ENCODE data around the gene NPRL2.

Gene NPRL2

DNA sequence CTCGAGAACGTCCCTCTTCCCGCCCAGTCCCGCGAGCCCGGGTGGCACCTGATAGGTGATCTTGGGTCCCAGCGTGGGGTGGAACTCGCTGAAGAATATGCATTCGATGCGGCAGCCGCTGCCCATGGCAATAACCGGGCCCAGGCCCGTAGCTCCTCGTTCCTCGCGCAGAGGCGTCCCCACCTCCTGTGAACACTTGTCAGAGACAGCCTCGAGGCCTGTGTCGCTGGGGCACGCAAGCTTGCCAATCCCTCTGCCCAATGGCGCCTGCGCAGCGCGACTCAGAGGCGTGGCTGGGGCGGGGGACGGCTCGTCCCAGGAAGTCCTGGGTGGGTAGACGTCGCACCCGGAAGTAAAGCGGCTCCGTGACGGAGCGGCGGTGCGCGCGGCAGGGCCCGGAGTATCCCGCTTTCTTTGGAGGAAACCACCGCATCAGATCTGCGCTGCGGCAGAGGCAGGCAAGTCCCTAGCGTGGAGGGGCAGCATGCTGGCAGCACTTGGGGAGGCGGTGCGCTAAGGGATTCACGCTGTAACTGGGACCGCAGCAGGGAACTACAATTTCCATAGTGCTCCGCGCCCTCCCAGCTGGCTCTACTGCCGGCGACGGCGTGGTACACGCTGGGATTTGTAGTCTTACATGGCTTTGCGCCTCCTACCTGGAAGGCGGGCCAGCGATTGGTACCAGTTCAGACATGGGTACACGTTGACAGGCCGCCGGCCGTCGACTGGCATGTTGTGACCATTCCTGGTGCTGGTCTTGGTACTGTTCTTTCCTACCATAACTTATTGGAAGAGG, at the start of gene NPRL2, which contains the start of gene CYB561D2:
NPRL2 (minus strand) TSS at position 249 of the 796 bp plus-strand sequence; CDS start at position 126, 123 bp downstream.
CYB561D2 (plus strand) TSS at position 336 of the 796 bp plus-strand sequence. CDS start 572 bp downstream, outside the sequence.
- peak; percentile 89 for DNase-seq

DNA sequence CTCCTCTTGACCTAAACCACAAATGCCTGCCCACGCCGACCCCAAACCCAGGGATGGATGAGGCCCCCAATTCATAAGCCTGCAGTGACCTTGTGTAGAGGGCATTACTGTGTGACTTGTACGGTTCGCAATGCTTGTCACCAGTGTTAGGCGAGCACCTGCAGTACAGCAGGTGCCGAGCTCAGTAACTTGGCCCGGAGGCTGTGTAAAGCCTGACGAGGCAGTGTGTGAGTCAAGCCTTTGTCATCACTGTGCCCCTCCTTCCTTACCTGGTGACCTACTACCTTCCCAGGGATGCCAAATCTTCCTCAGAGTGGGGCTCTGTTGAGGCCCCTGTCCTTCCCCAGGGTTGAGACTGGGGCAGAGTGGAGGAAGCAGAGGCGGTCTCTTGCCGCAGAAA, 45.9 kb upstream of the NPRL2 start:
- DNase-seq, result no peak

DNA sequence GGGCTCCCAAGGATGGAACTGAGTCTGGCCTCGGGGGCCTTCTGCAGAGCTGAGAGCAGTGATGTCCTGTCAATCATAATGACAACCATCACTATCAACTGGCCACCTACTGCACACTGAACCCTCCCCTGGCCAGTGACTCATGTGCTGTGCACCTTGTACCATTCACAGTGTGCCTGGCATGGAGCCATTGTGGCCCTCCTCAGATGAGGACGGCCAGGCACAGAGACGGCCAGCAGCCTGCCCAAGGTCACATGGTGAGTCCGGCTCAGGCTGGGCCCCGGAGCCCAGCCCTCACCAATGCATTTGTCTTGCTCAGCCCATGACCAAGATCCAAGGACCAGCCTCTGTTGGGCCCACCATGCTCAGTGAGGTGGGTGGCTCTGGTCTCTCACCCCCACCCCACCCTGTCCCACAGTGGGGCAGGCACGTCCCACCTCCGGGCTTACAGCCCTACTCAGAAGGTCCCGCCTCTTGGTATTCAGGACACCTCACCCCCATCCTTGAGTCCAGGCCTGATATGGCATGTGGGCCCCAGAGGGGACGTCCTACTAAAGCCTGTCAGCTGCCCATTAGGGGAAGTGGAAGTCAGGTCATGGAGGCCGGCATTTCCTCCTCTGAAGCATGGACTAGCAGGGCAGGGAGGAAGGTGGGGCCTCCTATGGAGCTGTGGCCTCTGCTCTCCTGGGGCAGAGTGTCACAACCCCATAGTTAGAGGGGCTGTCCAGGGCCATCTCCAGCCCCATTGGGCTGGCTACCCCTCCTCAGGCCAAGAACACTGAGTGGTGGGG, 44.7 kb upstream of the NPRL2 start:
- DNase-seq, result no peak

DNA sequence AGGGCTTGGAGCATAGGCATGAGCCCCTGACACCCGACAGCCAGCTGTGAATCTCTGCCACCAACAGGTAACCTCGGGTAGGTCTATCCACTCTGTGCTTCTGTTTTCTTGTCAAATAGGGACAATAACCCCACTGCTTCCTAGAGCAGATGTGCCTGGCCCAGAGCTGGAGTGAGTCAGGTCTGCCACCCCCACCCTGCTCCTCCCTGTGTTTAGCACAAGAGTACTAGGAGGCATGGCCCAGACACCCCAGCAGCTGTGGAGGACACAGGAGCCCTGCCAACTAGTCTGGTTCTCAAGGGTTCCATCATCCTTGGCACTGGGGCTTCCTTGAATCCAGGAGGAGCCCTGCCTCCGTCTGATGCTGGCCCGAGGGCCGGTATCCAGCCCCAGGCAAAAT, 42.5 kb upstream of the NPRL2 start:
- no peak for DNase-seq

DNA sequence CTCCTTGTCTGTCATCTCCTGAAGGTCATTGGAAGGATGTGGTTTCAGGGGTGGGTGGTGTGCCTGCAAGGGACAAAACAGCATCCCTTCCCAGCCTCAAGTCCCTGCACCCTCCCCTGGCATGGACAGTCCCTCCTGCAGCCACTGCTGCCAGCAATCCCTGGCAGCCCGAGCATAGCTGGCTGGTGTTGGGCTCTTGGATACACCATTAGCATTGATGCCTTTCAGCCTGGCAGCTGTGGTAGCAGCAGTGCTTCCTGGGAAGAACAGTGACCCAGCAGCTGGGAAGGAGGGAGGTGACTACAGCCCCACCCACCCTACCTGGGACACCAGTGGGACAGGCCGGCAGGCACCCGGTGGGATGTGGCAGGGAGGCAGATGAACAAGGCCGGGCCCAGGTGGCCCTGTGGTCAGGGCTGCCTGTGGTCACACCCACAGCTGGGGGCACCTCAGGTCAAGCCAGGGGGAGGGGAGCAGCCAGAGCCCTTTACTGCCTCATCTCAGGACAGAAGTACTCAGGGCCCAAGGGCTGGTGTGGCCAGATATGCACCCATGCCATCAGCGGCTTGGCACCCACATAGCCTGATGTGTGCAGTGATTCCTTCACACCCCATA, 41.6 kb upstream of the NPRL2 start:
- no peak for DNase-seq

DNA sequence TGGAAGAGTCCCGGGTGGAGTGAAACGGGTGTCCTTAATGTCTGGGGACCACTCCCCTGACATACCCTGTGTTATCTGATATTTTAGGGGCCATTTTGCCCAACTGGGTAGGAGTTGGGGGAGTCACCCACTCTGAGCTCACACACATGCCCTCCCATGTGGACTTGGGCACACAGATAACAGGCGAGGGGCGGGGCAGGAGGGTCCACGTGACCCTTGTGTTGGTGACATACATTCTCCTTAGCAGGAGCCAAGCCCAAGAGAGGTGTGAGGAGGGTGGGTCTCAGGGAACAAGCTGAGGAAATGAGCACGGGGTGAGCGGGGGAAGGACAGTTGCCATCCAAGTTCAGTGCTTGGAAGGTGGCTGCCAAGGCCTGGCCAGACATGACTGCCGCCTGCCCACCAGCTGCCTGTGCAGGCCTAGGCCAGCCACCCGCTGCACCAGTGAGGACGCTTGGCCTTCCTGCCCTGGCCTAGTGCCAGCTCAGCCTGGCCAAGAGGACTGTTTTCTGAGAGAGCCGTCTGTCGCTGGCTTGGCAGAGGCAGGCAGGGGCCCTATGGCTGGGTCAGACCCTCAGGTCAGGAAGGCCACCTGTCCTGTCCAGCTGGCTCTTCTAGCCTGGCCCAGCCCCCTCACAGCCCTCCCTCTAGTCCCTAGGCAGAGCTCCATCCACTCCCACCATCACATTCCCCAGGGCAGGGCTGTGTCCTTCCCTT, 40.1 kb upstream of the NPRL2 start:
- DNase-seq, result no peak

DNA sequence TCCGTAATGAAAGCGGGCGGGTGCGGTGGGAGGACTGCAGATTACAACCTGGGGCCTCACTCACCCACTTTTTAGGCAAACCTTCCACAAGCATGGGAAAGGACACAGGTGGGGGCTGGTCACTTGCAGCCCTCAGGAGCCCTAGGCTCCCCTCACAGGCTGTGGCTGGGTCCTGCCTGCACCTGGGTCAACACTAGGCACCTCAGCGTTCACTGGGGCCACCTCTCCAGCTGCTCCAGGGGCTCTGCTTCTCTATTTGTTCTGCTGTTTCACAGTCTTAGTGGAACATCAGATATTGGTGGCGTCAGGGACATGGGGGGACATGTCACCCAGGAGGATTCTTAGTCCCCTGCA, 38.8 kb upstream of the NPRL2 start:
- DNase-seq, result no peak

DNA sequence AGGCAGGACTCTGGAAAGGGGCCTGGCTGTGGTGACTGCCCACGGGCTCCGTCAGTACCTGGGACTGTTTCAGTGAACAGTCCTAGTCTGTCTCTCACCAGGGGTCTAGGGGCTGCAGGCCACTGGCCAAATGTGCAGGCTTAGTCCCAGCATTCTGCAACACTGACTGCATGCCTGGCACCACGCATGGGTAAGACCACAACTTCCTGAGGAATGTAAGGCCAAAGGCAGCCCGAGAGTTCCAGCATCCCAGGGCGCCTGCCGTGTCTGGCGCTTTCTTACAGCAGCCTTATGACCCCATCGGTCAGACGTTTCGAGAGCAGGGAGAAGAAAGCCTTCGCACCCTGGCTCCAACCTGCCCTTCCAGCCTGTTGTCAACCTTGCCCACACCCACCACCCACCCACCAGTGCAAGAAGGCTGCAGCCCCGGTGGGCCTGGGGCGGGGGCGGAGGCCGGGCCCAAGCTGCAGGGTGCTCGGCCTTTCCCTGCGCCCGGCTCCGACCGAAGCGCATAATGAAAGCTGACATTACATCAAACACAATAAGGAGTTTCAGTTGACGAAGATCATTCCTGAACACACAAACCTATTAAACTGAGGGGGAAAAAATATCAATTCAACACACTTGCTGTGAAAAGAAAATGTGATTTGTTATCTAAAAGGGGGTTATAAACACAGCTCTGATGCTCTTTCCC, 38.3 kb upstream of the NPRL2 start:
- no peak for DNase-seq

DNA sequence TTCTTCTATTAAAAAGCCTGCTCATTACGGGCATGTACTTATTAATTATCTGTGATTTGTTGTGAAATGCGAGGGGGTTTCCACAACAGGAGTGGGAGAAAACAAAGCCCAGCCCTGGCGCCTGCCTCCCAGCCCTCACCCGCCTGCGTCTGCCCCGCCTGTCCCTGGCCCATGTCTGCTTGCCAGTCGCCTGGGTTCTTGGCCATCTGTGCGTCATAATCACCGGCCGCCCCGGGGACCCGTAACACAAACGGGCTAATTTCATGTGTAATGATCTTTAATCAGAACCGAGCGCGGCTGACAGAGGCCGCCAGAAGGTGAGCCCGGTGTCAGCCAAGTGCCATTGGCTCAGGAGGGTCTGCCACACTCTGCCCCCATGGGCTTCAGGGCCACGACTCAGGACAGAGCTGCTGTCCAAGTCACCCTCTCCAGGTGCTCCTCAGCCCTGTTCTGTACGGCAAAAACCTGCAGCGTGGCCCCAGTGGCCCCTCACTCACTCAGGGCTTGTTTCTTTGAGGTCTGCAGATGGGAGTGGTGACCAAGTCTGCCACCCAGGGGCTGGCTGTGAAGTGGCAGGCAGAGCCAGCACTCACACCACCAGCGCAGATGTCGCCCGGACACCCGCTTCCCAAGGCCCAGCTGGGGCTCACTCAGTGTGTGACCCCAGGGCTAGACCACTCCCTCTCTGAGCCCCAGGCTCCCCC, 37.6 kb upstream of the NPRL2 start:
- DNase-seq, result no peak

DNA sequence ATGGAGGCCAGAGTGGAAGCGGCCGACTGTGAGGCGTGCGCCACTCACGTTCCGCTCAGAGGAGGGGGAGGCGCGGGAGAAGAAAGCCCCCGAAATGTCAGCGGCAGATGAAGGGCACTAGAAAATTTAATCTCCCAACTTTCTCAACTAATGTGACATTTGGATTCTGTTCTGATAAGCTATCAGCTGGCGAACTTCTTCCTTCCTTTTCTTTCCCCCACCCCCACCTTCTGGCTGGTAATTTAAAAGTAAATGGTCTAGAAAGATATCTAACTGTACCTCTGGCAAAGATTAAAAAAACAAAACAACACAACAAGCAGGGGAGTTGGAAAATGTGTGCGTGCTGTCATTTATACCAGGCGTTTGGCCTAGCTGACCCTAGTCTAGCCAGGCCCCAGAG, 35.2 kb upstream of the NPRL2 start:
- no peak for DNase-seq

DNA sequence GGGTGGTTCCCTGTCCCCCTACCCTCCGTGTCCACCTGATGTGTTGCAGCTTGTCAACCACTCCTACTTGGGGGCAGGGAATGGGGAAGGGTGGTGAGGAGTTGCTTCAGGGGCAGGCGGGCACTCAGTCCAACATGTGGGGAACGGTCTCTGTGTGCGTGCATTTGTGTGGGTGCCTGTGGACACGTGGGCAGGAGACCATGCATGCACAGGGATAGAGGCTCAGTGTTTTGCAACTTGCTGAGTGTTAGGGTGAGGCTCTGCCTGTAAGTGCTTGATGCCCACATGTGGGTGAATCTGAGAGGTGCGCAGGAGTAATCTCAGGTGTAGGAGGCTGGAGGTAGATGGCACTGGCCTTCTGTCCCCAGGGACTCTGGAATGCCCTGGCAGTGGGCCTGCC, 33.2 kb upstream of the NPRL2 start:
- no peak for DNase-seq

DNA sequence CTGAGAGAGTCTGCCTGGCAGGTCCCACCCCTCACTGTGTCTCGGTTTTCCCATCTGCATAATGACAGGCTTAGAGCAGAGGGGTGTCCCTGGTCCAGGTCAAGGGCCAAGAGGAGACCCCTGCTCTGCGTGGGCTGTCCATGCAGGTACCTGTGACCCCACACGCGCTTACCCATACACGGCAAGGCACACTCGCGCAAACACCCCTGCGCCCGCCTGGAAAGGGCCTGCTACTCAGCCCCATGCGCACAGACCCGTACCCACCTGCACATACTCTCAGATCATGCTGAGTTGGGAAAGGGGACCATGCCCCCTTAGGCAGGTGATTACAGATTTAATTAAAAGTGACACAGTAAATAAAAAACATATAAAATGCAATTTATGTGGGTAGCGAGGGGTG, 32.1 kb upstream of the NPRL2 start:
- DNase-seq, result no peak

DNA sequence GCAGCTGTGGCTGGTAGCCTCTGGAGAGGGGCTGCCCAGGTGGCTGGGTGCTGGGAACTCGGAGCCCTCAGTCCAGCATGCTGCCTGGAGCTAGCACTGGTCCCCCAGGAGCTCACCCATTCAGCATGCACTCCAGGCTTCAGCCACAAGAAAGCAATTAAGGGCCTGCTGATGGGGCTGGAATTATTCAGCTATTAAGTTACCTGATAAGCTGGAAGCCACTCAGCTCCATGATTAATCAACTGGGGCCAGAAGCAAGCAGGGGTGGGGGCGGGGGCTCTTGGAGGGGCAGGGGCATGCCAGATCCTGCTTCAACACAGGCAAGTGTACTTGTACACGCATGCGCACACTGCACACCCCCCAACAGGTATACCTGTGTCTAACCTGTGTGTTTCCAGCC, 30.8 kb upstream of the NPRL2 start:
- DNase-seq, result no peak

DNA sequence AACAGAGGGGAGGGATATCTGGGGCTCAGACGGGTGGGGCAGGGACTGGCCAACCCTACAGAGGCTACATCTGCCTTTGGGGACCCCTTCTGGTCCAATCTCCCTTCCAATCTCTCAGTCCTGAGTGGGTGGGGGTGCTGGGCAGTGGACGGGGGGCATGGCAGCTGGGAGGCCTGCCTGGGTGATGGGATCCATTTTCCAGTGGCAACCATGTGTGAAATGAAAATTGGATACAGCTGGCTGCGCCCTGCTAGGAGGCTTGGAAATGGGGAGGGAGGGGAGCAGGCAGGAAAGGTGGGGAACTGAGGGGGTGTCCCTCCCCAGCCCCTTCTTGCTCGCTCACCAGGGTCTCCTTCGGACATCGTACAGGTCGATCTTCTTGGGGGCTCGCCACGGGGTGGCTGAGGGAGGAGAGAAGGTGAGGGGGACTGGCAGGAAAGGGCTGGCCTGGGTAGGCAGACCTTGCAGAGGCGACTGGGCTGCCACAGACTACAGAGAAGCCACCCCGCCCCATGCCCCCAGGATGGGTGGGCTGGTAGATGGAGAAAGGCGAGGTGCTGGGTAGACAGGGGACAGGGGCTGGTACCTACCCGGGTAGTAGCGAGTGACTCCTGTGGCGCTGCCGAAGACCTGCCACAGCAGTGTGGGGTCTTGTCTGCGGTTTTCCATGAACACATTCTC, 30.0 kb upstream of the NPRL2 start:
- no peak for DNase-seq

DNA sequence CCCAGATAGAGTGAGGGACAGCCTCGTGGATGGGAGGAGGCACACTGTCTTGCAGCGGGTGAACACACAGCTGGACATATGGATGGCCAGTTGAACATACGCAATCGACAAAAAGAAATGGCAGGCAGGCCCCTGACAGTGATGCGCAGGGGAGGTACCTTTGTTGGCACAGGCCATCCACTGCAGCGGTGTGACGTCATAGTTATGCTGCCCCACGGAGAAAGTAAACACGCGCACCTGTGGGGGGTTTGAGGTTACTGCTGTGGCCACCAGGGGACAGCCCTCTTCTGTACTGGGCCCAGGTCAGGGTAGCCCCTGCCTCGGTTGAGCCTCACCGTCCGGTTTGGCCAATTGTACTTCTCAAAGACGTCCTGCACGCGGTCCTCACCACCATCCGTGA, 28.2 kb upstream of the NPRL2 start:
- DNase-seq, result no peak

DNA sequence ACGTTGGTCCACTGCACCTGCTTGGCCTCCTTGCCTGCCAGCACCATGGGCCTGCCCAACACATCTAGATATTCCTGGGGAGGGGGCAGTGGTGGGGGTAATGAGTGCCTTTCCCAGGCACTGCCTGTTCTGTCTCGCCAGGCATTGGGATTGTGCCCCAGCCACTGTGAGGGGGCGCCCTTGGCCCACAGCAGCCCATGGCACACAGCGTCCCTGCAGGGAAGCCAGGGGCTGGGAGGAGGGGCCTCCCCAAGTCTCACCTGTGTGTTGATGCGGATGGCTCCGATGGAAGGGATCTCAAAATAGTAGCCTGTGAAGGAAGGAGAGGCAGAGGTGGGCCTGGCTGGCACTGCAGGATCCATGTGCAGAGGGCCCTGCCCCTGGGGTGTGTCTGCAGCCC, 27.4 kb upstream of the NPRL2 start:
- DNase-seq, result no peak

DNA sequence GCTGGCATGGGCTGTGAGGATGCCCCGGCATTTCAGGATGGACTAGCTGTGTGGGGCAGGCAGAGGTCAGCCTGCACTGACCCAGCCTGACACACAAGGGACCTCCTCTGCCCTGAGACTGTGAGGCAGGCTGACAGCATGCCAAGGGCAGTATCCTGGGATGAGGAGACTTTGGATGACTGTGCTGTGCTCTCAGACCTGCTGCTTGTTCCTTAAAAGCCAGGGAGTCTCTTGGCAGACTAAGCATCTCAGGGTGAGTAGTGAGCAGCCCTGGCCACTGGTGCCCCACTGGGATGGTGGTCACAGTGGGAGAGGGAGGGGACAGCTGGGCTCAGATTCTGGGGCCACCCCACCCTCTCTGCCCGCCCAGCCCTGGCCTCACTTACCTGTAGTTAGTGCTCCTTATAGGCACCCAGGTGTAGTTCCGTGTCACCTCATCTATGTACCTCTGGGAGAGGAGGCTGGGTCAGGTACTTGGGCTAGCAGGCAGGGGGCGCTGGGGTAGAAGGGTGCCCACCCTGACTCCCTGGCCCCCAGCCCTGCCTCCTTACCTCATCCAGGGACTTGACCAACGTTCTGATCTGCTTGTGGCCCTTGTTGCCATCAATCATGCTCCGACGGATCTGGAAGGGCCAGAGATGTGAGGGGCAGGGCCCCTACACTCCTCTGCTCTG, 24.8 kb upstream of the NPRL2 start:
- no peak for DNase-seq

DNA sequence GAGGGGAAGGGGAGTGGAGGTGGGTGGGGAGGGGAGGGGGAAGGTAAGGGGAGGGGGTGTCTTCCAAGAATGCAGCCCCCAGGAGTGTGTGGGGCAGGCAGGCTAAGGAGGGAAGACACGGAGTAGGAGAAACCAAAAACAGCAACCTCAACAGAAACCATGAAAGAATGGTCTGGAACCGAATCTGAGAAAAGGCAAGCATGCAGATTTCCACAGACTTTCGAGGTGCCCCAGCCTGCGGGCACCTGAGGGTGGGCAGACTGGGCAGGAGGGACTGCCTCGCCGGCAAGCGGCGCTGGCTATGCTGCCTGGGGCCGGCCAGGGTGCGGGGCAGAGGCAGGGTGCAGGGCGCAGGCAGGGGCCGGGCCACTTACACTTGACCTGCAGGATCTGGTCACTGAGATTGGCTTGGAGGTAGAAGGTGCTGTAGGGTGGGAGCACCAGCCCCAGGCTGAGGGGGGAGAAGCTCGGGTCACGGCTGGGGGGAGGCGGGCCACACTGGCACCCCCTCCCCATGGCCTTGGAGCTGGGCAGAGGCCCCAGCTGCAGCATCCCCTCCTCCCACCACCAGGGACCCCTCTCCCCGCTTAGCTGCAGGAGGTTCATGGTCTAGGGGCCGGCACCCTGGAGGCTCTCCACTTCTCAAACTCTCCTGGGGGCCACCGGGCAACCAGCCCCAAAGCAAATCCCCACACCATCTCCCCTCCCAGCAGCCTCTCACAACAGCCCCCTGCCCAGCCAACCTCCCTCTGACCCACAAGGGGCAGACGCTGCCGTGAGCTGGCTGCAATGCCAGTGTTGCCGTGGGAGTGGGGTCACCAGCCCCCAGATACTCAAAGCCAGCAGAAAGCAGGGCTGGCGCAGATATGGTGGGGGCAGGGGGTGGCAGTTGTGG, 24.0 kb upstream of the NPRL2 start:
- DNase-seq, result no peak
